Tibial nerve (tissue), 4 donors: ENCODE measurements around the gene ACKR4. TPM values are rescaled to one million over a fixed set of nuclear protein-coding genes. Genes with fewer than 3 reads are reported as not detected.

Source experiments
- DNase-seq, 2 donors: peaks; one replicate each; pipeline ENCODE4 v3.0.0-alpha.2; 2019; ENCODE audit warnings: low spot score in 2 of 2
- H3K27ac ChIP-seq, 4 donors: fragments of 200-600 bp; sonication (generic) in 3 of 4; one replicate each; pipeline ENCODE4 v1.5.1; 2017 to 2019; ENCODE audit warnings: mild to moderate bottlenecking in 1 of 4
- H3K27me3 ChIP-seq, 2 donors: fragments of 200-600 bp; sonication (generic) in 1 of 2; one replicate each; pipeline versions ENCODE4 v1.5.1 to v1.6.0; 2017 to 2019
- H3K36me3 ChIP-seq, 3 donors: fragments of 200-600 bp; sonication (generic); one replicate each; pipeline ENCODE4 v1.5.1; 2018 to 2019
- H3K4me1 ChIP-seq, 4 donors: fragments of 200-600 bp; sonication (generic) in 3 of 4; one replicate each; pipeline ENCODE4 v1.5.1; 2017 to 2019
- H3K4me3 ChIP-seq, 4 donors: fragments of 200-600 bp; sonication (generic) in 3 of 4; one replicate each; pipeline ENCODE4 v1.5.1; 2017 to 2019; ENCODE audit warnings: mild to moderate bottlenecking in 1 of 4, moderate library complexity in 1 of 4
- H3K9me3 ChIP-seq, 4 donors: fragments of 200-600 bp; sonication (generic) in 3 of 4; one replicate each; pipeline ENCODE4 v1.5.1; 2017 to 2019
- CTCF ChIP-seq, 5 experiments: fragments of 200-600 bp in 3 of 5; fragments of 450-650 bp in 2 of 5; sonication (generic) in 3 of 5; IDR thresholded peaks; one replicate each; pipeline ENCODE4 v1.5.1; 2016 to 2019; ENCODE audit warnings: antibody characterized with exemption in 5 of 5, mild to moderate bottlenecking in 3 of 5, moderate library complexity in 2 of 5
- EP300 ChIP-seq, 2 donors: sonication (generic); formaldehyde crosslinking; IDR thresholded peaks; one replicate each; pipeline ENCODE4 v1.6.1; 2017; ENCODE audit warnings: antibody characterized with exemption in 2 of 2, mild to moderate bottlenecking in 1 of 2
- POLR2A ChIP-seq, 2 donors: fragments of 450-650 bp; IDR thresholded peaks; one replicate each; pipeline ENCODE4 v1.6.1; 2017; ENCODE audit warnings: antibody characterized with exemption in 2 of 2, mild to moderate bottlenecking in 2 of 2, moderate library complexity in 2 of 2
- WGBS, 2 donors: methylation state at CpG; one replicate each; pipeline ENCODE4 v1.1.5; 2018; 5-methylcytosine and 5-hydroxymethylcytosine counted together
- total RNA-seq, 4 donors: library from RNA; depleted of rRNA; stranded (reverse); fragments of >200 nt; gene quantifications; one replicate each; pipeline ENCODE4 v1.1.0, GENCODE V29; 2016

The ACKR4 gene
- total RNA-seq, 4 donors from 2014 or later: 0.22 to 1.0 (median 0.59) TPM; not detected in 1

- no peak for DNase-seq
- Histone ChIP-seq H3K4me1 (no peaks in the 10 kb centered on the region), H3K27ac (no peak overlapping the region), H3K27me3 (no peaks in the 10 kb centered on the region), H3K4me3 (no peak overlapping the region), H3K36me3 (peaks cover 0 to 54% (median 0%) of the 10 kb centered on the region in 3 donors), H3K9me3 (peaks cover 0 to 3% (median 0%) of the 10 kb centered on the region in 4 donors)
- WGBS, 2 donors: 69 to 79% methylated on average over 3 of the region's 3 CpGs
- no peak for TF ChIP-seq CTCF (IDR thresholded peaks at IDR 0.05)
These were observed 18.8 kb downstream of the ACKR4 start for GRCh38 chr3:132615881-132616280.

DNA sequence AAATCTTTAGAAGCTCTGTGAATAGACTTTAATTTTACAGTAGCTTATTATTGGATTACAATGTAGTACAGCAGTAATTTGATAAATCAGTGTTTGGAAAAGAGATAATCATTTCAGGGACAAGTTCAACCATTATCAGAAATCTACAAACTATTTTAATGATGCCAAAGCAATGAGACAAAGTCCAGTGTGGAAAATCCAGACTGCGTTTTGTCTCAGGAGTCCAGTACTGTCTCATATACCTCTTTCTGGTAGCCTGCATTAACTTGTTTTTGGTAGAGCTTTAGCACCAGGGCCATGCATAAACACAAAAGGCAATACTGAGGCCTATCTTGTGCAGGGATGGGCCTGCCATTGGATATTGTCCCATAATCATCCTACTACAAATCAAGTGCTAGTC, 19.7 kb downstream of the ACKR4 start:
- Histone ChIP-seq H3K4me1 (no peaks in the 10 kb centered on the region), H3K9me3 (peaks cover 0 to 4% (median 0%) of the 10 kb centered on the region in 4 donors), H3K27ac (no peak overlapping the region), H3K4me3 (no peak overlapping the region), H3K36me3 (peaks cover 0 to 63% (median 0%) of the 10 kb centered on the region in 3 donors), H3K27me3 (no peaks in the 10 kb centered on the region)
- DNase-seq: no peak
- WGBS, 2 donors: 87 to 97% methylated on average over 1 of the region's 1 CpG
- TF ChIP-seq POLR2A (IDR thresholded peaks at IDR 0.05): no peak
- no peak for TF ChIP-seq EP300 (IDR thresholded peaks at IDR 0.05)
- no peak for TF ChIP-seq CTCF (IDR thresholded peaks at IDR 0.05)

GRCh38 chr3:132622148-132622547, 25.1 kb downstream of the ACKR4 start:
- Histone ChIP-seq H3K27ac (no peak overlapping the region), H3K27me3 (no peaks in the 10 kb centered on the region), H3K9me3 (peaks cover 0 to 4% (median 0%) of the 10 kb centered on the region in 4 donors), H3K4me1 (no peaks in the 10 kb centered on the region), H3K36me3 (peaks cover 0 to 61% (median 6%) of the 10 kb centered on the region in 3 donors), H3K4me3 (no peak overlapping the region)
- no peak for TF ChIP-seq POLR2A (IDR thresholded peaks at IDR 0.05)
- no peak for TF ChIP-seq CTCF (IDR thresholded peaks at IDR 0.05)
- no peak for TF ChIP-seq EP300 (IDR thresholded peaks at IDR 0.05)
- 37% methylated on average over 1 of the region's 1 CpG for WGBS, 2 donors
- DNase-seq: no peak

GRCh38 chr3:132622761-132623160, 25.7 kb downstream of the ACKR4 start:
- no peak for TF ChIP-seq EP300 (IDR thresholded peaks at IDR 0.05)
- TF ChIP-seq CTCF (IDR thresholded peaks at IDR 0.05): no peak
- TF ChIP-seq POLR2A (IDR thresholded peaks at IDR 0.05): no peak
- Histone ChIP-seq H3K4me3 (no peak overlapping the region), H3K36me3 (peaks cover 0 to 67% (median 6%) of the 10 kb centered on the region in 3 donors), H3K9me3 (peaks cover 0 to 4% (median 0%) of the 10 kb centered on the region in 4 donors), H3K4me1 (no peaks in the 10 kb centered on the region), H3K27ac (no peak overlapping the region), H3K27me3 (no peaks in the 10 kb centered on the region)
- WGBS, 2 donors: 93% methylated on average over 1 of the region's 1 CpG
- no peak for DNase-seq

DNA sequence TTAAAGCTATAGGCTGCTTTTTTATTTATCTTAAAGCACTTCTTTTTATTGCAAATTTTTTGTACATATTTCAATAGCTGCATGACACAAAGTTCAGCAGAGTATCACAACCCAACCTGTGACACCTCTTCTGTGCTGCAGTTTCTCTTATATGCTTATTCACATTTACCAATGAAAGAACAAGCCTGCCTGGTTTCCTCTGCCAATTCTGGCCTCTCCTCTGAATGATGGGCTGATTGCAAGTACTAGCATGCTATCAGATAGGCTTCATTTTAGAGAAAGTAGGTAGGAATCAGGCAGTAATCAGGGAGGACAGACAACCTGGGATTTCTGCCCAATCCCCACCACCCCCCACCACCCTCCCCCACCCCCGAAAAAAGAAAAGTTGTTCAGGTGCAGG, 26.6 kb downstream of the ACKR4 start:
- 100% methylated on average over 1 of the region's 1 CpG for WGBS, 2 donors
- H3K4me1 ChIP-seq: no peaks in the 10 kb centered on the region
- no peak overlapping the region for H3K4me3 ChIP-seq
- no peak overlapping the region for H3K27ac ChIP-seq
- no peak for TF ChIP-seq CTCF (IDR thresholded peaks at IDR 0.05)
- no peak for TF ChIP-seq EP300 (IDR thresholded peaks at IDR 0.05)
- no peak for TF ChIP-seq POLR2A (IDR thresholded peaks at IDR 0.05)
- H3K9me3 ChIP-seq: peaks cover 0 to 4% (median 0%) of the 10 kb centered on the region in 4 donors
- no peaks in the 10 kb centered on the region for H3K27me3 ChIP-seq
- no peak for DNase-seq
- peaks cover 0 to 73% (median 6%) of the 10 kb centered on the region in 3 donors for H3K36me3 ChIP-seq
